Measurements from ENCODE around the gene RGS3.

GRCh38 chr9:113542741-113543140 lies 79.2 kb downstream of the RGS3 start:
- no peak for TF ChIP-seq CTCF (IDR thresholded peaks at IDR 0.05)
- TF ChIP-seq POLR2A (IDR thresholded peaks at IDR 0.05) = no peak
- no peak for TF ChIP-seq POLR2AphosphoS5 (IDR thresholded peaks at IDR 0.05)
